ENCODE measurements around the gene PRELID2. TPM values are rescaled to one million over a fixed set of nuclear protein-coding genes. Genes with fewer than 3 reads are reported as not detected.

Gene PRELID2
- total RNA-seq, 1 experiment from 2014 or later = 27.7 TPM

DNA sequence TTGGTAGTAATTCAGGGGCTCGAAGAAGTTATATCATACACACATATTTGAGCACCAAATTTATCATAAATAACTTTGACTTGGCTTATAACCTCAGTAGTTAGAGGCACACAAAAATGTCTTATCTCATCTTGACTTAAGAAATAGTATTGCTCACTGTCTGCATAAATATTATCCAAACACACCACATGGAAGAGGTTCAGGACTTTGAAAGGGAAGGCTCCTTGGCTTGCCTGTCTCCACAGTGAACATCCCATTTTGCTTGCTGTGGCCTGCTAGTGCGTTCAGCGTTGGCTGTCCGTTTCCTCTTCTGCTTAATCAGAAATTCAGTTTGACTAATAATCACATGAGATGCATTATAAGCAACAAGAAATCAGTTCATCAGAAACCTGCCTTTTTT lies 23.8 kb upstream of the PRELID2 start:
- no TSS peak for BruUV-seq (replicated peaks)
- no peak for DNase-seq
- H3K79me2 ChIP-seq (ENCODE audit: low read depth) = no peaks in the 10 kb centered on the region
- H3K4me1 ChIP-seq (replicated peaks; ENCODE audit: insufficient read depth) = peaks cover 21% of the 10 kb centered on the region
- ChIA-PET POLR2A (ENCODE audit: unreplicated experiment) (no interaction called here), CTCF (no interaction called here)
- H3K9me2 ChIP-seq (ENCODE audit: insufficient read depth) = no peaks in the 10 kb centered on the region
- H3K4me2 ChIP-seq = no peak overlapping the region
- peaks cover 11% of the 10 kb centered on the region for H3F3A ChIP-seq (ENCODE audit: insufficient read depth, low read depth)
- H4K20me1 ChIP-seq (ENCODE audit: insufficient read depth) = no peaks in the 10 kb centered on the region
- intact Hi-C loops (cut with micrococcal nuclease; ENCODE audit: unreplicated experiment) = no loop called here
- no peak overlapping the region for H3K27ac ChIP-seq
- no peaks in the 10 kb centered on the region for H3K36me3 ChIP-seq (ENCODE audit: low read depth)
- no peak overlapping the region for H2AFZ ChIP-seq
- H3K9me3 ChIP-seq (ENCODE audit: insufficient read depth, low read depth) = no peaks in the 10 kb centered on the region
- H3K27me3 ChIP-seq (ENCODE audit: insufficient read depth, low read depth) = no peaks in the 10 kb centered on the region
- no peak overlapping the region for H3K4me3 ChIP-seq
- TF ChIP-seq, protein P1, sequence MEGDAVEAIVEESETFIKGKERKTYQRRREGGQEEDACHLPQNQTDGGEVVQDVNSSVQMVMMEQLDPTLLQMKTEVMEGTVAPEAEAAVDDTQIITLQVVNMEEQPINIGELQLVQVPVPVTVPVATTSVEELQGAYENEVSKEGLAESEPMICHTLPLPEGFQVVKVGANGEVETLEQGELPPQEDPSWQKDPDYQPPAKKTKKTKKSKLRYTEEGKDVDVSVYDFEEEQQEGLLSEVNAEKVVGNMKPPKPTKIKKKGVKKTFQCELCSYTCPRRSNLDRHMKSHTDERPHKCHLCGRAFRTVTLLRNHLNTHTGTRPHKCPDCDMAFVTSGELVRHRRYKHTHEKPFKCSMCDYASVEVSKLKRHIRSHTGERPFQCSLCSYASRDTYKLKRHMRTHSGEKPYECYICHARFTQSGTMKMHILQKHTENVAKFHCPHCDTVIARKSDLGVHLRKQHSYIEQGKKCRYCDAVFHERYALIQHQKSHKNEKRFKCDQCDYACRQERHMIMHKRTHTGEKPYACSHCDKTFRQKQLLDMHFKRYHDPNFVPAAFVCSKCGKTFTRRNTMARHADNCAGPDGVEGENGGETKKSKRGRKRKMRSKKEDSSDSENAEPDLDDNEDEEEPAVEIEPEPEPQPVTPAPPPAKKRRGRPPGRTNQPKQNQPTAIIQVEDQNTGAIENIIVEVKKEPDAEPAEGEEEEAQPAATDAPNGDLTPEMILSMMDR (conservative IDR thresholded peaks at IDR 0.05) = no peak
- TF ChIP-seq EZH2 (IDR thresholded peaks at IDR 0.05; ENCODE audit: low read depth) = no peak

DNA sequence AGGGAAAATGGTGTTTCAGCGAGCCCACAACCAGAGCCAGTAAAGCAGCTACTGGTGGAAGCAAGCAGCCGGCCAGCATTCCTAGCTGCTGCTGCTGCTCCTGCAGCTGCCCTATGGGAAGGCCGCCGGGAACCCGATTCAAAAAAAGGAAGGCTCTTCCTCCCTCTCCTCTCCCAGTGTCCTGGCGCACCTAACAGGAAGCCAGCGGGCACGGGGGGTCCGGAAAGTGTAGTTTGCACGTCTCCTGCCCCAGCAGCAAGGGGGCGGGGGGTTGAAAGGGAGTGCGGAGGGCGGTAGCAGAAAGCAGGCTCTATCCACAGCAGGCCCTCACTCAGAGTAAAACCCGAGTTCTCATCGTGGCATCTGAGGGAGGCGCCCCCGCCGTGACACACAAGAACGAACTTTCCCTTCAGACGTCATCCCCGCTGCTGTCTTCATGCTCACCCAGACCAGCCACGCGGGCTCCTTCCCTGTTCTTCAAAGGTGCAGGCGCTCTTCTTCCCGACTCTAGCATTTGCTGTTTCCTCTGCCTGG lies 21.2 kb upstream of the PRELID2 start:
- Histone ChIP-seq H3K36me3 (ENCODE audit: low read depth) (no peaks in the 10 kb centered on the region), H3K4me1 (replicated peaks; ENCODE audit: insufficient read depth) (peaks cover 24% of the 10 kb centered on the region), H2AFZ (no peak overlapping the region), H3K27ac (no peak overlapping the region), H4K20me1 (ENCODE audit: insufficient read depth) (no peaks in the 10 kb centered on the region), H3K27me3 (ENCODE audit: insufficient read depth, low read depth) (no peaks in the 10 kb centered on the region), H3K9me2 (ENCODE audit: insufficient read depth) (no peaks in the 10 kb centered on the region), H3K9me3 (ENCODE audit: insufficient read depth, low read depth) (no peaks in the 10 kb centered on the region), H3K4me3 (no peak overlapping the region), H3F3A (ENCODE audit: insufficient read depth, low read depth) (peaks cover 12% of the 10 kb centered on the region), H3K79me2 (ENCODE audit: low read depth) (no peaks in the 10 kb centered on the region), H3K4me2 (no peak overlapping the region)
- ChIA-PET POLR2A (ENCODE audit: unreplicated experiment) (interaction anchor here (0.6 to 0.7 kb wide), 3 partner anchors 89 to 1685 kb away, joined by 6 to 10 read pairs (median 7); no protein-coding TSS in a partner anchor), CTCF (interaction anchor here (0.8 kb wide), 1 partner anchor 32 kb away, joined by 3 read pairs; no protein-coding TSS in a partner anchor)
- TSS peak; percentile 36 for BruUV-seq (replicated peaks)
- TF ChIP-seq, protein P1 (conservative IDR thresholded peaks at IDR 0.05) = no peak
- TF ChIP-seq EZH2 (IDR thresholded peaks at IDR 0.05; ENCODE audit: low read depth) = no peak
- intact Hi-C loops (cut with micrococcal nuclease; ENCODE audit: unreplicated experiment) = no loop called here
- DNase-seq = peak in 1 of 2 experiments; percentile 51

DNA sequence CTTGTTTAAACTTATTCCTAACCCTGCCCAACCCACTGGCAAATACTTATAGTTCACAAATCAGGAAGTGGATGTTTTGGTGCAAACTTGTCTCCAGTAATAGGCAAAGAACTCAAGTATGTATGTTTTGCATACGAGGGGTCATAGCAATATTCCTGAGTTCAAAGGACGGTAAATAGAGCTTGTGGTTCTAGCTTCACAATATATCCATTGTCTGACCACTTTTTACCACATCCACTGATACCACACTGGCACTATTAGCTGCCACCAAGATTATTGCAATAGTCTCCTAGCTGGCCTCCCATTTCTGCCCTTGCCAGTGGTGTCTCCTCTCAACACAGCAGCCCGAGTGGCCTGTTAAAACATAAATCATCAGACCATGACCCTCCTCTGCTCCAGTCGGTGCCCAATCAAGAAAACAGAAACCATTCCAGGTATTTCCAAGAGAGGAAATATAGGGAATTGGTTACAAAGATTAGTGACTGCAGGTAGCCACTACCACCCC lies 20.7 kb upstream of the PRELID2 start:
- peaks cover 12% of the 10 kb centered on the region for H3F3A ChIP-seq (ENCODE audit: insufficient read depth, low read depth)
- H3K9me3 ChIP-seq (ENCODE audit: insufficient read depth, low read depth) = no peaks in the 10 kb centered on the region
- no peak overlapping the region for H3K27ac ChIP-seq
- H3K4me3 ChIP-seq = no peak overlapping the region
- intact Hi-C loops (cut with micrococcal nuclease; ENCODE audit: unreplicated experiment) = loop anchor here (2.0 kb wide), 2 partner anchors 21 to 69 kb away; partner anchors contain the start of gene PRELID2
- no peaks in the 10 kb centered on the region for H3K9me2 ChIP-seq (ENCODE audit: insufficient read depth)
- H3K27me3 ChIP-seq (ENCODE audit: insufficient read depth, low read depth) = no peaks in the 10 kb centered on the region
- ChIA-PET POLR2A (ENCODE audit: unreplicated experiment) (interaction anchor here (0.6 to 0.7 kb wide), 4 partner anchors 90 to 1685 kb away, joined by 5 to 10 read pairs (median 6); no protein-coding TSS in a partner anchor), CTCF (interaction anchor here (0.8 to 1.4 kb wide), 3 partner anchors 21 to 120 kb away, joined by 3 to 7 read pairs (median 6); partner anchors contain the start of gene PRELID2)
- BruUV-seq (replicated peaks) = no TSS peak
- no peak overlapping the region for H2AFZ ChIP-seq
- no peaks in the 10 kb centered on the region for H3K79me2 ChIP-seq (ENCODE audit: low read depth)
- H3K4me2 ChIP-seq = no peak overlapping the region
- no peak for DNase-seq
- TF ChIP-seq, protein P1 (conservative IDR thresholded peaks at IDR 0.05) = no peak
- TF ChIP-seq EZH2 (IDR thresholded peaks at IDR 0.05; ENCODE audit: low read depth) = no peak
- no peaks in the 10 kb centered on the region for H3K36me3 ChIP-seq (ENCODE audit: low read depth)
- H4K20me1 ChIP-seq (ENCODE audit: insufficient read depth) = no peaks in the 10 kb centered on the region
- peaks cover 24% of the 10 kb centered on the region for H3K4me1 ChIP-seq (replicated peaks; ENCODE audit: insufficient read depth)

All from PC-9 (cell line).